DOHH2 (cell line): ENCODE results near the gene UNC5C.

Experiments used
- H3F3A ChIP-seq: fragments of 200-600 bp; sonication (generic), shearing (Covaris generic); 2 replicates; pipeline ENCODE4 v1.6.0; 2016; ENCODE audit warnings: antibody characterized with exemption, mild to moderate bottlenecking; ENCODE audit not compliant: control insufficient read depth, insufficient read depth
- H3K27ac ChIP-seq: fragments of 200-600 bp; sonication (generic); 2 replicates; pipeline ENCODE4 v1.5.1; 2014; ENCODE audit warnings: low read depth, mild to moderate bottlenecking, low read length, moderate library complexity
- H3K27me3 ChIP-seq: fragments of 200-600 bp; sonication (generic); 2 replicates; pipeline ENCODE4 v1.6.1; 2014; ENCODE audit warnings: mild to moderate bottlenecking, low read length, mixed read lengths; ENCODE audit not compliant: control insufficient read depth
- H3K36me3 ChIP-seq: fragments of 200-600 bp; sonication (generic); 2 replicates; pipeline ENCODE4 v1.6.1; 2014; ENCODE audit warnings: mild to moderate bottlenecking, low read length, moderate library complexity, mixed read lengths; ENCODE audit not compliant: control insufficient read depth
- H3K4me1 ChIP-seq: fragments of 200-600 bp; sonication (generic); 2 replicates; pipeline ENCODE4 v1.6.1; 2014; ENCODE audit warnings: mild to moderate bottlenecking, low read length, mixed read lengths; ENCODE audit not compliant: control insufficient read depth
- H3K4me2 ChIP-seq: fragments of 200-600 bp; sonication (generic); 2 replicates; pipeline ENCODE4 v1.6.0; 2014; ENCODE audit warnings: mild to moderate bottlenecking, low read length, moderate library complexity
- H3K4me3 ChIP-seq: fragments of 200-600 bp; sonication (generic); 2 replicates; pipeline ENCODE4 v1.5.1; 2014; ENCODE audit warnings: mild to moderate bottlenecking, low read length, mixed read lengths
- H3K79me2 ChIP-seq: fragments of 200-600 bp; sonication (generic); 2 replicates; pipeline ENCODE4 v1.6.1; 2014; ENCODE audit warnings: mild to moderate bottlenecking, low read length, mixed read lengths; ENCODE audit not compliant: control insufficient read depth
- H3K9me2 ChIP-seq: fragments of 200-600 bp; sonication (generic); replicated peaks from 2 replicates; pipeline ENCODE4 v1.6.1; 2014; ENCODE audit warnings: mild to moderate bottlenecking, low read length, mixed read lengths; ENCODE audit not compliant: control insufficient read depth
- H3K9me3 ChIP-seq: fragments of 200-600 bp; sonication (generic); 2 replicates; pipeline ENCODE4 v1.6.1; 2014; ENCODE audit warnings: antibody characterized with exemption, low read length, mixed read lengths; ENCODE audit not compliant: control insufficient read depth, insufficient read depth
- H4K20me1 ChIP-seq: fragments of 200-600 bp; sonication (generic); 2 replicates; pipeline ENCODE4 v1.6.0; 2014; ENCODE audit warnings: low read depth, mild to moderate bottlenecking, antibody characterized with exemption, low read length, moderate library complexity; ENCODE audit not compliant: control insufficient read depth, insufficient read depth
- CTCF ChIP-seq: fragments of 200-600 bp; sonication (generic); IDR thresholded peaks from one replicate; pipeline ENCODE4 v1.5.1; 2014; ENCODE audit warnings: antibody characterized with exemption, mild to moderate bottlenecking, low read depth, low read length; ENCODE audit not compliant: poor library complexity, severe bottlenecking
- EZH2phosphoT487 ChIP-seq: fragments of 200-600 bp; sonication (generic); IDR thresholded peaks from 2 replicates; pipeline ENCODE4 v1.6.1; 2017; ENCODE audit warnings: borderline replicate concordance, mild to moderate bottlenecking, antibody characterized with exemption, low read length, moderate library complexity, mixed read lengths

Gene UNC5C

GRCh38 chr4:95358421-95358820 is 190.4 kb downstream of the UNC5C start:
- no peak overlapping the region for H3K4me3 ChIP-seq
- TF ChIP-seq EZH2phosphoT487, result no peak
- TF ChIP-seq CTCF, result no peak
- H3K9me2 ChIP-seq, result no peaks in the 10 kb centered on the region
- no peaks in the 10 kb centered on the region for H3K9me3 ChIP-seq
- no peaks in the 10 kb centered on the region for H3K27me3 ChIP-seq
- H3K4me2 ChIP-seq, result no peak overlapping the region
- no peaks in the 10 kb centered on the region for H3K36me3 ChIP-seq
- H4K20me1 ChIP-seq, result no peaks in the 10 kb centered on the region
- H3K79me2 ChIP-seq, result no peaks in the 10 kb centered on the region
- H3K4me1 ChIP-seq, result no peaks in the 10 kb centered on the region
- no peaks in the 10 kb centered on the region for H3F3A ChIP-seq
- H3K27ac ChIP-seq, result no peak overlapping the region

DNA sequence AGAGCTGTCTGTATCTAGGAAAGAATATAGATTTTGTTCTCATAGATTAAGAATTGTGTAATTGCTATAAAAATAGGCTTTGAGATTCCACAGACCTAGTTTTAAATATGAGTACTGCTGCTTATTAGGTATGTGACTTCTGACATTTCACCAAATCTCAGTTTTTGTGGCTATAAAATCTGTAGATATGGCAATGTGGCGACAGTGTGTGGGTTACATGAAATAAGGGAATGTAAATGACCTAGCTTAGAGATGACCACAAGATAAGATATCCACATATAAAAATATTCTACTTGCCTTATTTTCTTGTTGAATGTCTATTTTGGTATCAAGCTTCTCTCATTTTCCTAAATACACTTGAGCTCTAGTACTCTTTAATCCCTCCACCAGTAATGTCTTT is 193.8 kb downstream of the UNC5C start:
- Histone ChIP-seq H3K9me2 (no peaks in the 10 kb centered on the region), H3K79me2 (no peaks in the 10 kb centered on the region), H4K20me1 (no peaks in the 10 kb centered on the region), H3K27me3 (no peaks in the 10 kb centered on the region), H3K4me1 (no peaks in the 10 kb centered on the region), H3K36me3 (no peaks in the 10 kb centered on the region), H3F3A (no peaks in the 10 kb centered on the region), H3K27ac (no peak overlapping the region), H3K4me3 (no peak overlapping the region), H3K9me3 (no peaks in the 10 kb centered on the region), H3K4me2 (no peak overlapping the region)
- no peak for TF ChIP-seq CTCF
- TF ChIP-seq EZH2phosphoT487, result no peak

DNA sequence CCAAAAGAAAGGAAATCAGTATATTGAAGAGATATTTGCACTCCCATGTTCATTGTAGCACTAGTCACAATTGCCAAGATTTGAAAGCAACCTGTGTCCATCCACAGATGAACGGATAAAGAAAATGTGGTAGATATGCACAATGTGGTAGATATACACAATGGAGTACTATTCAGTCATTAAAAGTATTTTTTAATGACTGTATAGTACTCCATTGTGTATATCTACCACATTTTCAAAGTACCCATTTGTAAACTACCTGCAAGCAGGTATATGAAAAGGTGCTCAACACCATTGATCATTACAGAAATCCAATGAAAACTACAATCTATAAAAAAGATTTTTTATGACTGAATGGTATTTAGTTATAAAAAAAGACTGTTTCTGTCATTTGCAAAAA is 200.4 kb downstream of the UNC5C start:
- H3K27me3 ChIP-seq, result no peaks in the 10 kb centered on the region
- no peaks in the 10 kb centered on the region for H4K20me1 ChIP-seq
- no peaks in the 10 kb centered on the region for H3K79me2 ChIP-seq
- no peak overlapping the region for H3K27ac ChIP-seq
- H3K9me3 ChIP-seq, result no peaks in the 10 kb centered on the region
- H3F3A ChIP-seq, result no peaks in the 10 kb centered on the region
- no peaks in the 10 kb centered on the region for H3K4me1 ChIP-seq
- H3K9me2 ChIP-seq, result no peaks in the 10 kb centered on the region
- no peak overlapping the region for H3K4me2 ChIP-seq
- H3K4me3 ChIP-seq, result no peak overlapping the region
- TF ChIP-seq EZH2phosphoT487, result no peak
- no peak for TF ChIP-seq CTCF
- no peaks in the 10 kb centered on the region for H3K36me3 ChIP-seq

DNA sequence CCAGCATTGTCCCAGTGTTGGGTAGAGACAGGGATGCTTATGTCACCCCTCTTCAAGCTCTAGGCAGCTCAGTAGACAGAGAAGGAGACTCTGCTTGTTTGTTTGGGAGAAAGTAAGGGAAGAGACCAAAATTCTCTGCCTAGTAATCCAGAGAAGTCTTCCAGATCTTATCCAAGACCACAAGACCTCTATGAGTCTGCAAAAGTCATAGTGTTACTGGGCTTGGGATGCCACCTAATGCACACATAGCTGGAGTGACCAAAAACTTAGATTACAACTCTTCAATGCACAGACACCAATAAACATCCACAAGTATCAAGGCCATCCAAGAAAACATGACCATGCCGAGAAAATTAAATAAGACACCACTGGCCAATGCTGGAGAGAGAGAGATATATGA is 205.5 kb downstream of the UNC5C start:
- Histone ChIP-seq H3K79me2 (no peaks in the 10 kb centered on the region), H3K4me3 (no peak overlapping the region), H3K36me3 (no peaks in the 10 kb centered on the region), H3F3A (no peaks in the 10 kb centered on the region), H3K27me3 (no peaks in the 10 kb centered on the region), H3K27ac (no peak overlapping the region), H4K20me1 (no peaks in the 10 kb centered on the region), H3K4me2 (no peak overlapping the region), H3K4me1 (no peaks in the 10 kb centered on the region), H3K9me3 (no peaks in the 10 kb centered on the region; the same call in 1 of the 2 replicates), H3K9me2 (no peaks in the 10 kb centered on the region)
- TF ChIP-seq CTCF (no peak), EZH2phosphoT487 (no peak)
